K562 (cell line): ENCODE results near the gene CHKB. TPM values are rescaled to one million over a fixed set of nuclear protein-coding genes. Genes with fewer than 3 reads are reported as not detected.

Experiments used
- ATAC-seq: fragments of 200-7000 bp; cut with Tn5 transposase; 3 replicates; pipeline ENCODE4 v1.9.1; 2020; ENCODE audit warnings: moderate library complexity
- BruUV-seq: library from RNA; stranded (reverse); fragments of 400-500 nt; replicated peaks from 2 replicates; lab custom pipeline; 2021; lab: Mats Ljungman, UMichigan
- CTCF ChIA-PET: fragments of 300-600 bp; formaldehyde crosslinking; extraction: SDS; loops from one replicate; lab custom pipeline; 2021; ENCODE audit warnings: low intra/inter-chr PET ratio; lab: Yijun Ruan, JAX
- POLR2A ChIA-PET: fragments of 300-600, 350-650 bp; sonication (Branson Sonifier 250); formaldehyde crosslinking; extraction: SDS; loops from one replicate; lab custom pipeline; 2021; ENCODE audit warnings: antibody characterized with exemption, inconsistent platforms; lab: Yijun Ruan, JAX
- DNase-seq, 4 experiments: peaks; one replicate each; pipeline versions ENCODE4 v3.0.0 to v3.0.0-alpha.2; 2011 to 2018; ENCODE audit warnings: low spot score in 3 of 4, mixed read lengths in 3 of 4; ENCODE audit errors: extremely low read depth in 1 of 4
- FAIRE-seq: peaks from 2 replicates; lab custom pipeline; 2011; peaks lifted over from hg19 to GRCh38; lab: Jason Lieb, UNC
- H2AFZ ChIP-seq: 2 replicates; pipeline ENCODE4 v1.6.0; 2011; ENCODE audit warnings: low read depth, low read length, control low read depth, inconsistent platforms
- H3K27ac ChIP-seq: fragments of 200-600 bp; 3 replicates; pipeline ENCODE4 v1.8.0; 2011; ENCODE audit warnings: low read depth, mild to moderate bottlenecking, control low read depth, inconsistent platforms, low read length, moderate library complexity, mixed read lengths; ENCODE audit errors: extremely low read depth
- H3K27me3 ChIP-seq, 2 experiments: fragments of 300-600 bp in 1 of 2; 2 replicates in 1 of 2; 3 replicates in 1 of 2; pipeline versions ENCODE4 v1.6.0 to v1.8.0; 2011; ENCODE audit warnings: inconsistent platforms in 2 of 2, low read length in 2 of 2, mild to moderate bottlenecking in 1 of 2, mixed read lengths in 1 of 2, moderate library complexity in 1 of 2; ENCODE audit not compliant: control insufficient read depth in 2 of 2, insufficient read depth in 2 of 2
- H3K36me3 ChIP-seq: fragments of 300-600 bp; 3 replicates; pipeline ENCODE4 v1.8.0; 2011; ENCODE audit warnings: mild to moderate bottlenecking, low read length, inconsistent platforms; ENCODE audit not compliant: control insufficient read depth, insufficient read depth
- H3K4me1 ChIP-seq, 2 experiments: fragments of 200-600 bp in 1 of 2; replicated peaks in 1 of 2; 2 replicates in 1 of 2; 3 replicates in 1 of 2; pipeline versions ENCODE4 v1.5.1 to v1.8.0; 2011; ENCODE audit warnings: inconsistent platforms in 2 of 2, low read length in 2 of 2, mild to moderate bottlenecking in 1 of 2, mixed read lengths in 1 of 2, moderate library complexity in 1 of 2; ENCODE audit not compliant: control insufficient read depth in 2 of 2, insufficient read depth in 2 of 2
- H3K4me2 ChIP-seq: 2 replicates; pipeline ENCODE4 v1.6.1; 2011; ENCODE audit warnings: low read length, control low read depth, inconsistent platforms, mixed read lengths; ENCODE audit not compliant: insufficient read depth
- H3K4me3 ChIP-seq: fragments of 200-600 bp; sonication (generic), shearing (Covaris generic); 2 replicates; pipeline ENCODE4 v1.5.1; 2016; ENCODE audit warnings: control low read depth, inconsistent platforms
- H3K79me2 ChIP-seq: fragments of 200-600 bp; 3 replicates; pipeline ENCODE4 v1.8.0; 2011; ENCODE audit warnings: low read length, inconsistent platforms; ENCODE audit not compliant: control insufficient read depth, insufficient read depth
- H3K9ac ChIP-seq, 2 experiments: 2 replicates each; pipeline versions ENCODE4 v1.6.0 to v1.6.1; 2011; ENCODE audit warnings: low read depth in 2 of 2, low read length in 2 of 2, control low read depth in 1 of 2, inconsistent platforms in 1 of 2, mild to moderate bottlenecking in 1 of 2, mixed read lengths in 1 of 2; ENCODE audit not compliant: insufficient read depth in 1 of 2
- H3K9me1 ChIP-seq: one replicate; pipeline ENCODE4 v1.6.0; 2011; ENCODE audit warnings: inconsistent platforms, mild to moderate bottlenecking, low read length, moderate library complexity; ENCODE audit not compliant: control insufficient read depth, insufficient read depth
- H3K9me3 ChIP-seq: replicated peaks from 2 replicates; pipeline ENCODE4 v1.5.1; 2011; ENCODE audit warnings: low read depth, low read length, inconsistent platforms; ENCODE audit not compliant: control insufficient read depth, insufficient read depth
- H4K20me1 ChIP-seq: replicated peaks from 2 replicates; pipeline ENCODE4 v1.6.1; 2011; ENCODE audit warnings: low read length, inconsistent platforms, mixed read lengths; ENCODE audit not compliant: control insufficient read depth, insufficient read depth
- E4F1 ChIP-seq: fragments of 250-450 bp; sonication (Bioruptor Pico); IDR thresholded peaks from 2 replicates; pipeline ENCODE4 v1.5.0; 2021; ENCODE audit warnings: mild to moderate bottlenecking, borderline replicate concordance
- FOXO4 ChIP-seq: fragments of 450-650 bp; formaldehyde crosslinking; IDR thresholded peaks from 2 replicates; pipeline ENCODE4 v1.4.0; 2020; ENCODE audit warnings: mild to moderate bottlenecking, moderate library complexity
- RAD21 ChIP-seq, 2 experiments: fragments of 250-450 bp in 1 of 2; fragments of 450-650 bp in 1 of 2; sonication (Bioruptor Pico) in 1 of 2; formaldehyde crosslinking in 1 of 2; IDR thresholded peaks in 1 of 2; conservative IDR thresholded peaks in 1 of 2; 2 replicates each; pipeline versions ENCODE4 v1.4.0 to v1.8.0; 2020 to 2022; ENCODE audit warnings: mild to moderate bottlenecking in 2 of 2, moderate library complexity in 1 of 2
- RBFOX2 ChIP-seq: fragments of 200-400 bp; formaldehyde crosslinking; IDR thresholded peaks from 2 replicates; pipeline ENCODE4 v1.6.1; 2017; ENCODE audit warnings: low read depth, mild to moderate bottlenecking, low read length, moderate library complexity
- SAFB ChIP-seq: fragments of 200-400 bp; formaldehyde crosslinking; IDR thresholded peaks from 2 replicates; pipeline ENCODE4 v1.6.1; 2017; ENCODE audit warnings: low read depth, low read length, borderline replicate concordance
- ZFP91 ChIP-seq: sonication (generic); formaldehyde crosslinking; IDR thresholded peaks from 2 replicates; pipeline ENCODE4 v1.8.0; 2022; ENCODE audit warnings: mild to moderate bottlenecking, missing genetic modification reagents
- ZNF609 ChIP-seq: sonication (generic); formaldehyde crosslinking; IDR thresholded peaks from 2 replicates; pipeline ENCODE4 v1.8.1; 2023; ENCODE audit warnings: missing genetic modification reagents, mild to moderate bottlenecking, borderline replicate concordance
- WGBS: fragments of 100-300 bp; shearing (Covaris generic); methylation state at CpG from one replicate; pipeline ENCODE4 v1.1.6; 2016; ENCODE audit warnings: low coverage, mixed read lengths; ENCODE audit not compliant: insufficient coverage; ENCODE audit errors: missing lambda C conversion rate; 5-methylcytosine and 5-hydroxymethylcytosine counted together
- in situ Hi-C: fragments of 300-500 bp; cut with MboI; formaldehyde crosslinking; loops from 4 replicates; pipeline ENCODE4 v1.15.0; 2018; ENCODE audit warnings: inconsistent platforms, mixed read lengths
- intact Hi-C: fragments of 100-400 bp; cut with micrococcal nuclease; formaldehyde crosslinking; loops from 2 replicates; pipeline ENCODE4 v1.14.2; 2022
- polyA plus RNA-seq, 8 experiments: library from polyadenylated mRNA; depleted of rRNA in 4 of 8; stranded (reverse) in 5 of 8; unstranded in 3 of 8; fragments of >200 nt; fragmentation: Nextera tagmentation in 2 of 8; fragmentation: Illumina TruSeq in 1 of 8; extraction: Ambion mirVana in 2 of 8; extraction: Trizol in 1 of 8; gene quantifications; 2 replicates each; pipeline versions ENCODE4 v1.2.1 to v1.2.3, GENCODE V29; 2011 to 2014; ENCODE audit warnings: inconsistent platforms in 1 of 8, missing spikeins in 1 of 8
- total RNA-seq, 7 experiments: library from RNA; depleted of rRNA in 6 of 7; stranded (reverse); fragments of >200 nt in 6 of 7; fragmentation: Illumina TruSeq in 2 of 7; extraction: Trizol in 2 of 7; gene quantifications; 2 replicates each; pipeline versions ENCODE4 v1.2.1 to v1.2.3, GENCODE V29; 2011 to 2021; ENCODE audit warnings: low replicate concordance in 1 of 7

The CHKB gene
- total and polyA plus RNA-seq, 9 of the 15 experiments (the other 6 are each of a cell fraction or from before 2014, with no cell fraction given), result 2.7 to 31.0 (median 11.0) TPM

- no peak for ATAC-seq
- TF ChIP-seq ZNF609, result no peak
- no peak for TF ChIP-seq ZFP91 (CRISPR knock-in tag)
- no peak for TF ChIP-seq SAFB
- TF ChIP-seq E4F1, result no peak
- TF ChIP-seq RBFOX2, result peak; percentile 36; the same call in 1 of the 2 replicates
- no peak for TF ChIP-seq FOXO4 (CRISPR knock-in tag)
- TF ChIP-seq RAD21 (CRISPR knock-in tag; conservative IDR thresholded peaks at IDR 0.05 in 1 of 2, IDR thresholded peaks at IDR 0.05 in 1 of 2), result no peak
- TF ChIP-seq, all 486 proteins: peak for 1
- no peak overlapping the region for H3K27ac ChIP-seq
- H3K36me3 ChIP-seq, result no peaks in the 10 kb centered on the region
- in situ Hi-C loops, result no loop called here
- DNase-seq (no peak), FAIRE-seq (no peak)
- intact Hi-C loops, result no loop called here
- peaks cover 0 to 11% of the 10 kb centered on the region in 2 experiments; a peak in 1 of 5 replicates for H3K27me3 ChIP-seq
- H3K9me3 ChIP-seq, result no peaks in the 10 kb centered on the region
- no peak overlapping the region for H3K4me2 ChIP-seq
- H3K4me1 ChIP-seq, result peaks cover 0 to 38% of the 10 kb centered on the region in 2 experiments; a peak in 3 of 5 replicates
- no peak overlapping the region for H2AFZ ChIP-seq
- WGBS, result 81% methylated on average over 28 of the region's 68 CpGs
- no peak overlapping the region for H3K4me3 ChIP-seq
- CTCF ChIA-PET, result no interaction called here
- no peaks in the 10 kb centered on the region for H3K79me2 ChIP-seq
- H4K20me1 ChIP-seq, result no peaks in the 10 kb centered on the region
- POLR2A ChIA-PET, result interaction anchor here (1.5 kb wide), 1 partner anchor 14 kb away, joined by 5 read pairs; the partner anchor contains the start of gene SYCE3
- no TSS peak for BruUV-seq
- no peaks in the 10 kb centered on the region for H3K9me1 ChIP-seq
- no peak overlapping the region for H3K9ac ChIP-seq
Observed at GRCh38 chr22:50548921-50549790, 33.5 kb downstream of the CHKB start.
